Right lobe of liver (tissue), 6 donors: ENCODE measurements around the gene NFRKB. TPM values are rescaled to one million over a fixed set of nuclear protein-coding genes. Genes with fewer than 3 reads are reported as not detected.
A peak's percentile ranks its signal among the peaks of the same experiment; 100 is the strongest.

ENCODE experiments used
- ATAC-seq, 4 donors: fragments of 200-7000 bp; cut with Tn5 transposase; one replicate each; pipeline ENCODE4 v1.9.1; 2020; ENCODE audit warnings: mild to moderate bottlenecking in 4 of 4, moderate library complexity in 4 of 4
- DNase-seq, 3 donors: peaks; one replicate each; pipeline ENCODE4 v3.0.0-alpha.2; 2020
- H3K27ac ChIP-seq, 3 donors: fragments of 200-600 bp; one replicate each; pipeline ENCODE4 v1.8.0; 2022
- H3K27me3 ChIP-seq, 2 donors: fragments of 200-600 bp; one replicate each; pipeline ENCODE4 v1.8.0; 2022
- H3K36me3 ChIP-seq, 4 donors: fragments of 200-600 bp; sonication (generic) in 1 of 4; one replicate each; pipeline versions ENCODE4 v1.5.1 to v1.8.0; 2017 to 2022; ENCODE audit warnings: control low read depth in 1 of 4
- H3K4me1 ChIP-seq, 4 donors: fragments of 200-600 bp; sonication (generic) in 1 of 4; one replicate each; pipeline versions ENCODE4 v1.5.1 to v1.8.0; 2017 to 2022; ENCODE audit warnings: control low read depth in 1 of 4
- H3K4me3 ChIP-seq, 3 donors: fragments of 200-600 bp; one replicate each; pipeline ENCODE4 v1.8.0; 2022
- H3K9me3 ChIP-seq, 4 donors: fragments of 200-600 bp; sonication (generic) in 1 of 4; one replicate each; pipeline versions ENCODE4 v1.5.1 to v1.8.0; 2017 to 2022; ENCODE audit warnings: control low read depth in 1 of 4
- POLR2A ChIP-seq: fragments of 450-650 bp; IDR thresholded peaks from one replicate; pipeline ENCODE4 v1.6.1; 2017; ENCODE audit warnings: antibody characterized with exemption, mild to moderate bottlenecking
- WGBS: methylation state at CpG from one replicate; pipeline ENCODE4 v1.1.6; 2018; ENCODE audit warnings: low coverage, low lambda C conversion rate; ENCODE audit not compliant: insufficient coverage; ENCODE audit errors: missing lambda C conversion rate; 5-methylcytosine and 5-hydroxymethylcytosine counted together
- intact Hi-C, 2 donors: fragments of 100-400 bp; cut with DNase I; formaldehyde crosslinking; loops; one replicate each; pipeline versions ENCODE4 v1.11.2 to v1.14.1; 2022
- total RNA-seq, 6 experiments: library from RNA; depleted of rRNA in 2 of 6; stranded (reverse); fragments of >200 nt in 2 of 6; fragmentation: NEBNext Ultra II Directional in 3 of 6; extraction: Animal tissue kit (Norgen Biotek cat#: 25700) in 3 of 6; gene quantifications; one replicate each; pipeline versions ENCODE4 v1.1.0 to v1.2.4, GENCODE V29; 2016 to 2023
- TF ChIP-seq, protein P1 (sequence below), 4 donors: fragments of 200-600 bp in 3 of 4; fragments of 450-650 bp in 1 of 4; IDR thresholded peaks; one replicate each; pipeline versions ENCODE4 v1.5.1 to v1.8.0; 2016 to 2022; ENCODE audit warnings: antibody characterized with exemption in 4 of 4, mild to moderate bottlenecking in 2 of 4
- donor health status: DM: no; HTN: yes; CAD: no.
- donor health status: DM: no; HTN: no; CAD: no.
- donor health status: DM: no; HTN: no; CAD: no.
- donor health status: DM: no; HTN: yes; CAD: no.
- donor health status: DM: no; HTN: yes; CAD: no.

NFRKB gene
- total RNA-seq, 6 experiments from 2014 or later, result 9.5 to 15.0 (median 11.4) TPM

- ATAC-seq, result no peak
- Histone ChIP-seq H3K27ac (no peak overlapping the region), H3K36me3 (peaks cover 0 to 63% (median 17%) of the 10 kb centered on the region in 4 donors), H3K4me1 (no peaks in the 10 kb centered on the region), H3K9me3 (no peaks in the 10 kb centered on the region), H3K27me3 (no peaks in the 10 kb centered on the region), H3K4me3 (no peak overlapping the region)
- WGBS, result 82% methylated on average over 4 of the region's 4 CpGs
- DNase-seq, result no peak
- TF ChIP-seq, protein P1, sequence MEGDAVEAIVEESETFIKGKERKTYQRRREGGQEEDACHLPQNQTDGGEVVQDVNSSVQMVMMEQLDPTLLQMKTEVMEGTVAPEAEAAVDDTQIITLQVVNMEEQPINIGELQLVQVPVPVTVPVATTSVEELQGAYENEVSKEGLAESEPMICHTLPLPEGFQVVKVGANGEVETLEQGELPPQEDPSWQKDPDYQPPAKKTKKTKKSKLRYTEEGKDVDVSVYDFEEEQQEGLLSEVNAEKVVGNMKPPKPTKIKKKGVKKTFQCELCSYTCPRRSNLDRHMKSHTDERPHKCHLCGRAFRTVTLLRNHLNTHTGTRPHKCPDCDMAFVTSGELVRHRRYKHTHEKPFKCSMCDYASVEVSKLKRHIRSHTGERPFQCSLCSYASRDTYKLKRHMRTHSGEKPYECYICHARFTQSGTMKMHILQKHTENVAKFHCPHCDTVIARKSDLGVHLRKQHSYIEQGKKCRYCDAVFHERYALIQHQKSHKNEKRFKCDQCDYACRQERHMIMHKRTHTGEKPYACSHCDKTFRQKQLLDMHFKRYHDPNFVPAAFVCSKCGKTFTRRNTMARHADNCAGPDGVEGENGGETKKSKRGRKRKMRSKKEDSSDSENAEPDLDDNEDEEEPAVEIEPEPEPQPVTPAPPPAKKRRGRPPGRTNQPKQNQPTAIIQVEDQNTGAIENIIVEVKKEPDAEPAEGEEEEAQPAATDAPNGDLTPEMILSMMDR (IDR thresholded peaks at IDR 0.05), result no peak
- no peak for TF ChIP-seq POLR2A
- intact Hi-C loops, result no loop called here
Measured at GRCh38 chr11:129865701-129866100, 29.7 kb downstream of the NFRKB start.

DNA sequence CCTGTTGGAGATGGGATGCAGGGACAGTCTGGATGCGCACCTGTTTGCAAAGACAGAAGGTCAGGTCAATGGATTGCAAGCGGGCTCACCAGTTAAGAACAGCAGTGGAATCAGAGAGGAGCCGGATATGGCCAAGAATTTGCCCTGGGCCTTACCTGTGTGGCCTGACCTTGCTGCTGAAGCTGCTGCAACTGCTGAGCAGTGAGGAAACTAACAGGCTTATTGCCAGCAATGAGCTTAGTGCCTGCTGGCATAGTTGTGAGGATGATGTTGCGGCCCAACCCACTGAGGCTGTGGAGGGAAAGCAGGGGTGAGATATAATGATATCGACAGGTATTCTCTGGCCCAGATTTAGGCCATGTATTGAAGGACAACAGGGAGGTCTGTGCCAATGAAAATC, 30.6 kb downstream of the NFRKB start:
- no peaks in the 10 kb centered on the region for H3K9me3 ChIP-seq
- no peak overlapping the region for H3K27ac ChIP-seq
- no peak overlapping the region for H3K4me3 ChIP-seq
- ATAC-seq, result peak; percentile 21 to 87 (median 52)
- H3K27me3 ChIP-seq, result no peaks in the 10 kb centered on the region
- no peaks in the 10 kb centered on the region for H3K4me1 ChIP-seq
- intact Hi-C loops, result no loop called here
- 43% methylated on average over 5 of the region's 5 CpGs for WGBS
- DNase-seq, result peak in 1 of 3 donors; percentile 68
- TF ChIP-seq, protein P1 (IDR thresholded peaks at IDR 0.05), result no peak
- TF ChIP-seq POLR2A, result no peak
- H3K36me3 ChIP-seq, result peaks cover 0 to 55% (median 16%) of the 10 kb centered on the region in 4 donors

- TF ChIP-seq, protein P1 (IDR thresholded peaks at IDR 0.05), result no peak
- H3K27me3 ChIP-seq, result no peaks in the 10 kb centered on the region
- H3K27ac ChIP-seq, result peak overlapping the region in 1 of 3 donors; percentile 13
- H3K4me1 ChIP-seq, result no peaks in the 10 kb centered on the region
- ATAC-seq (peak; percentile 32 to 77 (median 51)), DNase-seq (peak in 1 of 3 donors; percentile 61)
- no peaks in the 10 kb centered on the region for H3K9me3 ChIP-seq
- WGBS, result 72% methylated on average over 10 of the region's 16 CpGs
- peaks cover 0 to 30% (median 11%) of the 10 kb centered on the region in 4 donors for H3K36me3 ChIP-seq
- intact Hi-C loops, result no loop called here
- H3K4me3 ChIP-seq, result no peak overlapping the region
Measured at GRCh38 chr11:129861702-129862522, 33.5 kb downstream of the NFRKB start.

- TF ChIP-seq, protein P1 (IDR thresholded peaks at IDR 0.05), result no peak
- Histone ChIP-seq H3K27me3 (no peaks in the 10 kb centered on the region), H3K9me3 (no peaks in the 10 kb centered on the region), H3K4me3 (no peak overlapping the region), H3K4me1 (peaks cover 0 to 10% (median 5%) of the 10 kb centered on the region in 4 donors), H3K27ac (no peak overlapping the region), H3K36me3 (no peaks in the 10 kb centered on the region)
- 68% methylated on average over 7 of the region's 8 CpGs for WGBS
- intact Hi-C loops, result no loop called here
- ATAC-seq (no peak), DNase-seq (no peak)
Measured at GRCh38 chr11:129856036-129856435, 39.3 kb downstream of the NFRKB start.
